Adrenal gland (tissue), 12 donors: ENCODE results near the gene UPP1. TPM values are rescaled to one million over a fixed set of nuclear protein-coding genes. Genes with fewer than 3 reads are reported as not detected.

Experiments
- DNase-seq, 7 donors: peaks; one replicate each; pipeline ENCODE4 v3.0.0-alpha.2; 2019 to 2020
- H3K27ac ChIP-seq, 5 donors: fragments of 200-600 bp; sonication (generic) in 4 of 5; 1 replicate in 3 of 5; 2 replicates in 2 of 5; pipeline versions ENCODE4 v1.5.1 to v1.8.0; 2016 to 2020; ENCODE audit warnings: mild to moderate bottlenecking in 1 of 5
- H3K27me3 ChIP-seq: fragments of 200-600 bp; 2 replicates; pipeline ENCODE4 v1.8.0; 2021
- H3K36me3 ChIP-seq, 2 donors: fragments of 200-600 bp; replicated peaks in 1 of 2; 1 replicate in 1 of 2; 2 replicates in 1 of 2; pipeline versions ENCODE4 v1.5.1 to v1.8.0; 2018 to 2022
- H3K4me1 ChIP-seq, 2 donors: fragments of 200-600 bp; replicated peaks in 1 of 2; 1 replicate in 1 of 2; 2 replicates in 1 of 2; pipeline versions ENCODE4 v1.5.1 to v1.8.0; 2018 to 2021
- H3K4me3 ChIP-seq, 4 donors: fragments of 200-600 bp; sonication (generic) in 3 of 4; one replicate each; pipeline ENCODE4 v1.5.1; 2016 to 2018
- H3K9me3 ChIP-seq, 3 donors: fragments of 200-600 bp; sonication (generic) in 1 of 3; replicated peaks in 1 of 3; 1 replicate in 2 of 3; 2 replicates in 1 of 3; pipeline versions ENCODE4 v1.5.1 to v1.8.0; 2016 to 2021
- POLR2A ChIP-seq, 2 donors: fragments of 450-650 bp; IDR thresholded peaks; one replicate each; pipeline ENCODE4 v1.6.1; 2017; ENCODE audit warnings: antibody characterized with exemption in 2 of 2, mild to moderate bottlenecking in 2 of 2, moderate library complexity in 1 of 2
- WGBS, 4 donors: extraction: QIAGEN DNeasy Blood & Tissue Kit in 2 of 4; methylation state at CpG; one replicate each; pipeline versions ENCODE4 v1.1.5 to v1.1.7; 2013 to 2017; 5-methylcytosine and 5-hydroxymethylcytosine counted together
- intact Hi-C, 2 donors: fragments of 100-400 bp; cut with DNase I; formaldehyde crosslinking; loops; one replicate each; pipeline versions ENCODE4 v1.14.1 to v1.15.0; 2022 to 2023
- polyA plus RNA-seq, 3 donors: library from polyadenylated mRNA; stranded (reverse); fragments of 200-250 nt in 2 of 3; fragments of 350-450 nt in 1 of 3; fragmentation: Illumina TruSeq in 1 of 3; extraction: RNeasy Lipid Tissue Mini Kit (QIAGEN cat#74804) in 1 of 3; gene quantifications; one replicate each; pipeline ENCODE4 v1.2.3, GENCODE V29; 2013 to 2014
- total RNA-seq, 9 donors: library from RNA; depleted of rRNA in 4 of 9; stranded (reverse); fragments of >200 nt in 4 of 9; fragments of 120-200 nt in 1 of 9; fragmentation: NEBNext Ultra II Directional in 1 of 9; extraction: Animal tissue kit (Norgen Biotek cat#: 25700) in 1 of 9; gene quantifications; one replicate each; pipeline versions ENCODE4 v1.1.0 to v1.2.4, GENCODE V29; 2013 to 2023
- TF ChIP-seq, protein P1 (sequence below), 6 experiments: fragments of 450-650 bp in 4 of 6; fragments of 200-600 bp in 2 of 6; sonication (generic) in 1 of 6; IDR thresholded peaks; 1 replicate in 5 of 6; 2 replicates in 1 of 6; pipeline versions ENCODE4 v1.5.1 to v1.8.0; 2016 to 2021; ENCODE audit warnings: antibody characterized with exemption in 6 of 6, mild to moderate bottlenecking in 2 of 6, moderate library complexity in 1 of 6
- donor health status: healthy with polysubstance abuse.
- donor health status: Bipolar disorder and iron deficiency.
- donor health status: DM: yes; HTN: yes; CAD: no.
- donor health status: DM: no; HTN: no; CAD: no.
- donor health status: DM: no; HTN: no; CAD: no.
- donor health status: DM: yes; HTN: yes; CAD: no.

The UPP1 gene
- total and polyA plus RNA-seq, 12 donors, result 6.9 to 132 (median 24.8) TPM

- Histone ChIP-seq H3K9me3 (no peaks in the 10 kb centered on the region), H3K27me3 (no peaks in the 10 kb centered on the region), H3K36me3 (peaks cover 0 to 16% of the 10 kb centered on the region in 2 donors), H3K4me3 (peak overlapping the region in 3 of 4 donors; percentile 63 to 81 (median 68)), H3K4me1 (peaks cover 7 to 53% of the 10 kb centered on the region in 2 donors), H3K27ac (peak overlapping the region; percentile 97 to 99 (median 98))
- WGBS, 4 donors, result 0 to 1% (median 0%) methylated on average over 14 to 25 of the region's 25 CpGs
- peak; percentile 88 to 96 (median 93) for DNase-seq
- TF ChIP-seq, protein P1, sequence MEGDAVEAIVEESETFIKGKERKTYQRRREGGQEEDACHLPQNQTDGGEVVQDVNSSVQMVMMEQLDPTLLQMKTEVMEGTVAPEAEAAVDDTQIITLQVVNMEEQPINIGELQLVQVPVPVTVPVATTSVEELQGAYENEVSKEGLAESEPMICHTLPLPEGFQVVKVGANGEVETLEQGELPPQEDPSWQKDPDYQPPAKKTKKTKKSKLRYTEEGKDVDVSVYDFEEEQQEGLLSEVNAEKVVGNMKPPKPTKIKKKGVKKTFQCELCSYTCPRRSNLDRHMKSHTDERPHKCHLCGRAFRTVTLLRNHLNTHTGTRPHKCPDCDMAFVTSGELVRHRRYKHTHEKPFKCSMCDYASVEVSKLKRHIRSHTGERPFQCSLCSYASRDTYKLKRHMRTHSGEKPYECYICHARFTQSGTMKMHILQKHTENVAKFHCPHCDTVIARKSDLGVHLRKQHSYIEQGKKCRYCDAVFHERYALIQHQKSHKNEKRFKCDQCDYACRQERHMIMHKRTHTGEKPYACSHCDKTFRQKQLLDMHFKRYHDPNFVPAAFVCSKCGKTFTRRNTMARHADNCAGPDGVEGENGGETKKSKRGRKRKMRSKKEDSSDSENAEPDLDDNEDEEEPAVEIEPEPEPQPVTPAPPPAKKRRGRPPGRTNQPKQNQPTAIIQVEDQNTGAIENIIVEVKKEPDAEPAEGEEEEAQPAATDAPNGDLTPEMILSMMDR (IDR thresholded peaks at IDR 0.05), result no peak
- peak in 1 of 2 donors; percentile 46 for TF ChIP-seq POLR2A (IDR thresholded peaks at IDR 0.05)
- intact Hi-C loops, result no loop called here
Measured at GRCh38 chr7:48088559-48089045, 463 bp upstream of the UPP1 start.

DNA sequence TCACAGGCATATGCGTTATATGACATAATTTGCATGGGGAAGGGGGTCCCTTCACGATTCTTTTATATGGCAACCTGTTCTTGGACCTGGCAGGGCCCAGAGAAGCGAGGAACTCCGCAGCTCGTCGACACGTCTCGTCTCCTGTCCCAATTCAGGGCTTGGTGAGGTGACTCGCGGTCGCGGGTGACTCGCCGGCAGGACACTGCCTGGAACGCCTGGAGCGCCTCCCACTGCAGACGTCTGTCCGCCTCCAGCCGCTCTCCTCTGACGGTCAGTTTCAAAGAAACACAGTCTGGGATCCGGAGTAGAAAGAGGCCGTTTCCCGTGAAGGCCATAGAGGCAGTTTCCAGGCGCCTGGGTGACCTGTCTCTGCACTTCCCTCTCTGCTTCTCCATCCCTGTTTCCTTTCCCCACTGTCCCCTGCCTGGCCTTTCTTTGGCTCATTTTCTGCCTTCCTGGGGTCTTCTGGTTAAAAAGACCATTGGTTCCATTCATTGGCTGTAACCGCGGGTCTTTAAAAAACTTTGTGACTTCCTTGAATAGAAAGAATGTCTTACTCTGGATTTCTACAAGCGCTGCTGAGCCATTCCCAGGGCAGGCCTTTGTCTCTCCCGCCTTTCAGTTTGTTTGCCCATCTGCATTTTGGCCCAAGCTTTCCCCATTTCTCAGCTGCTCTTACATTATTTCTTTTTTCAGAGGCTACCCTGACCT, 1.2 kb downstream of the UPP1 start:
- peak; percentile 75 to 95 (median 90) for DNase-seq
- intact Hi-C loops, result loop anchor here (5.0 to 10.0 kb wide), 2 partner anchors 55 to 98 kb away; partner anchors contain the start of gene C7orf57 (in 1 of the 2)
- H3K27ac ChIP-seq, result peak overlapping the region; percentile 97 to 99 (median 98)

GRCh38 chr7:48091506-48092433, 2.7 kb downstream of the UPP1 start:
- H3K4me3 ChIP-seq, result no peak overlapping the region
- H3K27ac ChIP-seq, result no peak overlapping the region
- H3K36me3 ChIP-seq, result peaks cover 0 to 39% of the 10 kb centered on the region in 2 donors
- DNase-seq, result peak in 1 of 7 donors; percentile 35
- H3K27me3 ChIP-seq, result no peaks in the 10 kb centered on the region
- no peaks in the 10 kb centered on the region for H3K9me3 ChIP-seq
- no peak for TF ChIP-seq POLR2A (IDR thresholded peaks at IDR 0.05)
- TF ChIP-seq, protein P1 (IDR thresholded peaks at IDR 0.05), result no peak
- WGBS, 4 donors, result 73 to 88% (median 84%) methylated on average over 8 to 10 of the region's 10 CpGs
- intact Hi-C loops, result loop anchor here (5.0 to 10.0 kb wide), 2 partner anchors 57 to 99 kb away; partner anchors contain the start of gene C7orf57 (in 1 of the 2)
- peaks cover 0 to 40% of the 10 kb centered on the region in 2 donors for H3K4me1 ChIP-seq

More for the DNA sequence above, 1.2 kb downstream of the UPP1 start:
- peaks cover 0 to 31% of the 10 kb centered on the region in 2 donors for H3K36me3 ChIP-seq
- H3K27me3 ChIP-seq, result no peaks in the 10 kb centered on the region
- TF ChIP-seq, protein P1 (IDR thresholded peaks at IDR 0.05), result no peak
- TF ChIP-seq POLR2A (IDR thresholded peaks at IDR 0.05), result peak; percentile 58 to 88
- H3K9me3 ChIP-seq, result no peaks in the 10 kb centered on the region
- 28 to 40% (median 34%) methylated on average over 13 to 28 of the region's 28 CpGs for WGBS, 4 donors
- peak overlapping the region in 2 of 4 donors; percentile 68 to 81 for H3K4me3 ChIP-seq
- peaks cover 0 to 44% of the 10 kb centered on the region in 2 donors for H3K4me1 ChIP-seq
